ENCODE data around the gene ALDH2. TPM values are rescaled to one million over a fixed set of nuclear protein-coding genes. Genes with fewer than 3 reads are reported as not detected.

The ALDH2 gene
- total RNA-seq, 4 donors from 2014 or later = 129 to 365 (median 231) TPM

- no peak for TF ChIP-seq CTCF (IDR thresholded peaks at IDR 0.05)
- no peak for DNase-seq (ENCODE audit: low spot score)
Observed at GRCh38 chr12:111788178-111788654, 21.5 kb downstream of the ALDH2 start.

GRCh38 chr12:111789779-111790178 is 23.0 kb downstream of the ALDH2 start:
- DNase-seq (ENCODE audit: low spot score) = no peak
- TF ChIP-seq CTCF (IDR thresholded peaks at IDR 0.05) = no peak
- no peak for ATAC-seq (ENCODE audit: low FRiP score)

More at GRCh38 chr12:111788178-111788654, 21.5 kb downstream of the ALDH2 start:
- peak; percentile 46 for ATAC-seq (ENCODE audit: low FRiP score)

GRCh38 chr12:111791507-111791906 is 24.8 kb downstream of the ALDH2 start:
- no peak for TF ChIP-seq CTCF (IDR thresholded peaks at IDR 0.05)
- no peak for ATAC-seq (ENCODE audit: low FRiP score)
- no peak for DNase-seq (ENCODE audit: low spot score)

- DNase-seq (ENCODE audit: low spot score) (no peak), ATAC-seq (ENCODE audit: low FRiP score) (peak; percentile 35)
- TF ChIP-seq CTCF (IDR thresholded peaks at IDR 0.05) = no peak
Observed at GRCh38 chr12:111792155-111792855, 25.6 kb downstream of the ALDH2 start.

- no peak for TF ChIP-seq CTCF (IDR thresholded peaks at IDR 0.05)
- DNase-seq (ENCODE audit: low spot score) = no peak
- ATAC-seq (ENCODE audit: low FRiP score) = no peak
Observed at GRCh38 chr12:111792856-111793235, 26.1 kb downstream of the ALDH2 start.

GRCh38 chr12:111798182-111798581 is 31.4 kb downstream of the ALDH2 start:
- TF ChIP-seq CTCF (IDR thresholded peaks at IDR 0.05) = no peak
- DNase-seq (ENCODE audit: low spot score) = no peak
- no peak for ATAC-seq (ENCODE audit: low FRiP score)

GRCh38 chr12:111799758-111800157 is 33.0 kb downstream of the ALDH2 start:
- DNase-seq (ENCODE audit: low spot score) (no peak), ATAC-seq (ENCODE audit: low FRiP score) (no peak)
- no peak for TF ChIP-seq CTCF (IDR thresholded peaks at IDR 0.05)

All from omental fat pad (tissue), 4 donors.